Gastroesophageal sphincter (tissue), 4 donors: ENCODE results near the gene PA2G4. TPM values are rescaled to one million over a fixed set of nuclear protein-coding genes. Genes with fewer than 3 reads are reported as not detected.

Experiments
- ATAC-seq: fragments of 150-250 bp; one replicate; pipeline ENCODE4 v1.9.1; 2016; ENCODE audit warnings: mild to moderate bottlenecking, moderate library complexity
- H3K27ac ChIP-seq, 4 donors: fragments of 200-600 bp; sonication (generic) in 3 of 4; 1 replicate in 3 of 4; 2 replicates in 1 of 4; pipeline ENCODE4 v1.5.1; 2016 to 2019
- H3K27me3 ChIP-seq: fragments of 200-600 bp; sonication (generic); one replicate; pipeline ENCODE4 v1.5.1; 2019
- H3K36me3 ChIP-seq, 2 donors: fragments of 200-600 bp; sonication (generic); one replicate each; pipeline ENCODE4 v1.5.1; 2019; ENCODE audit warnings: control low read depth in 1 of 2
- H3K4me1 ChIP-seq, 3 donors: fragments of 200-600 bp; sonication (generic); 1 replicate in 2 of 3; 2 replicates in 1 of 3; pipeline ENCODE4 v1.5.1; 2016 to 2019; ENCODE audit warnings: control low read depth in 2 of 3
- H3K4me3 ChIP-seq, 2 donors: fragments of 200-600 bp; sonication (generic); one replicate each; pipeline ENCODE4 v1.5.1; 2019; ENCODE audit warnings: mild to moderate bottlenecking in 1 of 2, moderate library complexity in 1 of 2
- H3K9me3 ChIP-seq, 3 donors: fragments of 200-600 bp; sonication (generic); one replicate each; pipeline ENCODE4 v1.5.1; 2017 to 2019; ENCODE audit warnings: control low read depth in 2 of 3
- EP300 ChIP-seq: sonication (generic); formaldehyde crosslinking; IDR thresholded peaks from one replicate; pipeline ENCODE4 v1.6.1; 2017; ENCODE audit warnings: antibody characterized with exemption, mild to moderate bottlenecking
- POLR2A ChIP-seq, 2 donors: fragments of 450-650 bp; IDR thresholded peaks; one replicate each; pipeline ENCODE4 v1.6.1; 2017; ENCODE audit warnings: antibody characterized with exemption in 2 of 2, mild to moderate bottlenecking in 2 of 2, moderate library complexity in 1 of 2
- POLR2AphosphoS5 ChIP-seq: sonication (generic); formaldehyde crosslinking; IDR thresholded peaks from one replicate; pipeline ENCODE4 v1.6.1; 2017; ENCODE audit warnings: antibody characterized with exemption
- WGBS, 2 donors: methylation state at CpG; one replicate each; pipeline ENCODE4 v1.1.5; 2018; ENCODE audit warnings: low coverage in 1 of 2; 5-methylcytosine and 5-hydroxymethylcytosine counted together
- total RNA-seq, 4 donors: library from RNA; depleted of rRNA; stranded (reverse); fragments of >200 nt; gene quantifications; one replicate each; pipeline ENCODE4 v1.1.0, GENCODE V29; 2016
- TF ChIP-seq, protein P1 (sequence below), 4 experiments: fragments of 200-600 bp in 2 of 4; fragments of 450-650 bp in 2 of 4; sonication (generic) in 1 of 4; IDR thresholded peaks; one replicate each; pipeline ENCODE4 v1.5.1; 2017 to 2019; ENCODE audit warnings: antibody characterized with exemption in 4 of 4, mild to moderate bottlenecking in 2 of 4, moderate library complexity in 2 of 4

The PA2G4 gene
- total RNA-seq, 4 donors from 2014 or later, result 99.4 to 115 (median 110) TPM

DNA sequence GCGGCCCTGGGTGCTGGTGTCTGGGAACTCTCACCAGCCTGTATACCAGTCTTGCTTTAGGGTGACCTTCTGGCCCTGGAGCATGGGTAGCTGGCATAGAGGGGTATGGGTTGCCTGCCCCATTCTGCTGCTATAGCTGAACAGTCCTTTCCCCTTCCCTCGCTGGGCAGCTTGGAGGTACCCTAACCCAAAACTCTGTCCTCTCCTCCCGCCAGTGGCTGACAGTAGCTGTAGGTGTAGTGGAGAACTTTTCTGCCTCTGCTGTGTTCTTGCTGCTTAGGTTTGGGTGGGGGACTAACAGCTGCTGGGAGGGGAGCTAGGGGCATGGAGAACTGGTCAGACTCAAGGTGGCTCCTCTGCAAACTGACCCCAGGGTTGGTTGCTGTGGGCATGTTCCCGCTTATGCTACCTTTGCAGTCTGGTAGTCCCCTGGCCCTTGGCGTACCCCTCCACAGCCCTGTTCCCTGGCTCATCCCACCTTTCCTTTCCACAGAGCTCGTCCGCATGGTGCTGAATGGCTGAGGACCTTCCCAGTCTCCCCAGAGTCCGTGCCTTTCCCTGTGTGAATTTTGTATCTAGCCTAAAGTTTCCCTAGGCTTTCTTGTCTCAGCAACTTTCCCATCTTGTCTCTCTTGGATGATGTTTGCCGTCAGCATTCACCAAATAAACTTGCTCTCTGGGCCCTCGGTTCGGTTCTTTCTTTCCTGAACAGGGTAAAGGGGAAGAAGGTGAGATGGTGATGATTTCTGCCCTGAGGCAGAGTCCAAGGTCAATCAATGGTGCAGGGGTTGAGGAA, 56.7 kb downstream of the PA2G4 start:
- ATAC-seq, result no peak
- H3K36me3 ChIP-seq, result peaks cover 0 to 67% of the 10 kb centered on the region in 2 donors
- H3K27me3 ChIP-seq, result no peaks in the 10 kb centered on the region
- WGBS, 2 donors, result 31 to 33% methylated on average over 8 to 10 of the region's 11 CpGs
- peak overlapping the region; percentile 71 to 82 for H3K4me3 ChIP-seq
- TF ChIP-seq, protein P1, sequence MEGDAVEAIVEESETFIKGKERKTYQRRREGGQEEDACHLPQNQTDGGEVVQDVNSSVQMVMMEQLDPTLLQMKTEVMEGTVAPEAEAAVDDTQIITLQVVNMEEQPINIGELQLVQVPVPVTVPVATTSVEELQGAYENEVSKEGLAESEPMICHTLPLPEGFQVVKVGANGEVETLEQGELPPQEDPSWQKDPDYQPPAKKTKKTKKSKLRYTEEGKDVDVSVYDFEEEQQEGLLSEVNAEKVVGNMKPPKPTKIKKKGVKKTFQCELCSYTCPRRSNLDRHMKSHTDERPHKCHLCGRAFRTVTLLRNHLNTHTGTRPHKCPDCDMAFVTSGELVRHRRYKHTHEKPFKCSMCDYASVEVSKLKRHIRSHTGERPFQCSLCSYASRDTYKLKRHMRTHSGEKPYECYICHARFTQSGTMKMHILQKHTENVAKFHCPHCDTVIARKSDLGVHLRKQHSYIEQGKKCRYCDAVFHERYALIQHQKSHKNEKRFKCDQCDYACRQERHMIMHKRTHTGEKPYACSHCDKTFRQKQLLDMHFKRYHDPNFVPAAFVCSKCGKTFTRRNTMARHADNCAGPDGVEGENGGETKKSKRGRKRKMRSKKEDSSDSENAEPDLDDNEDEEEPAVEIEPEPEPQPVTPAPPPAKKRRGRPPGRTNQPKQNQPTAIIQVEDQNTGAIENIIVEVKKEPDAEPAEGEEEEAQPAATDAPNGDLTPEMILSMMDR (IDR thresholded peaks at IDR 0.05), result no peak
- TF ChIP-seq POLR2AphosphoS5 (no peak), EP300 (no peak), POLR2A (IDR thresholded peaks at IDR 0.05) (peak in 1 of 2 donors; percentile 2)
- no peaks in the 10 kb centered on the region for H3K9me3 ChIP-seq
- peak overlapping the region; percentile 93 to 99 (median 98) for H3K27ac ChIP-seq
- peaks cover 0 to 76% (median 18%) of the 10 kb centered on the region in 3 donors for H3K4me1 ChIP-seq

DNA sequence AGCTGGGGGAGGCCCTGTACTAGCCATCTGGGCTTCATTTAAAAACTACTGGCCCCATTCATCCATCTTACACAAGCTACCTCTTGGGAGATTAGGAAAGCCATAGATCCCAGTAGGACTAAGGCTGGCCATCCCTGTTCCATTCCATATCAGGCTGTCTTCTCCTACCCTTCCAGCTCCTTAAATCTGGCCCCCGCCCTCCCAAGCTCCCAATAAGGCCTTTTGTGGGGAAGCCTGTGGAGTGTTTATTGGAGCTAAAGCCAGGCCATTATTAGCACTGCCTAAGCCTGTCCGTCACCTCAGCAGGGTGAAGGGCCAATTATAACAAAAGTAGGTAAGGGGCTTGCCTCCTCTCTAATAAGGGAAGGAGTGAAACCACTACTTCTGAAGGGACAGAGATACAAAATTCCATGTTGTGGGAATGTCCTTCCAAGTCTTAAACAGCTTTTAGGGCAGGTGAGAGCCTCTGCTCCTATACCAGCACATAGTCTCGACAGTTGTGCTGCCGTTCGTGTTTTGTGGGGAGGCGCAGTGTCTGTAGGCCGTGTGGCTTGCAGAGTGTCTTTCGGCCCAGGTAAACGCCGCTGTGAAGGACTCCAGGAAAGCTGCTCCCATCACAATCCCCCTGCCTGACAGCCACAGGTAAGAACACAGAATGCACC, 57.5 kb downstream of the PA2G4 start:
- Histone ChIP-seq H3K4me1 (peaks cover 0 to 69% (median 18%) of the 10 kb centered on the region in 3 donors), H3K27me3 (no peaks in the 10 kb centered on the region), H3K9me3 (no peaks in the 10 kb centered on the region), H3K36me3 (peaks cover 0 to 74% of the 10 kb centered on the region in 2 donors), H3K4me3 (peak overlapping the region; percentile 71 to 82), H3K27ac (peak overlapping the region; percentile 93 to 99 (median 98))
- peak; percentile 19 for TF ChIP-seq POLR2AphosphoS5
- TF ChIP-seq POLR2A (IDR thresholded peaks at IDR 0.05), result peak in 1 of 2 donors; percentile 5
- TF ChIP-seq EP300, result no peak
- TF ChIP-seq, protein P1 (IDR thresholded peaks at IDR 0.05), result no peak
- WGBS, 2 donors, result 57 to 58% methylated on average over 1 to 5 of the region's 10 CpGs
- ATAC-seq, result no peak

DNA sequence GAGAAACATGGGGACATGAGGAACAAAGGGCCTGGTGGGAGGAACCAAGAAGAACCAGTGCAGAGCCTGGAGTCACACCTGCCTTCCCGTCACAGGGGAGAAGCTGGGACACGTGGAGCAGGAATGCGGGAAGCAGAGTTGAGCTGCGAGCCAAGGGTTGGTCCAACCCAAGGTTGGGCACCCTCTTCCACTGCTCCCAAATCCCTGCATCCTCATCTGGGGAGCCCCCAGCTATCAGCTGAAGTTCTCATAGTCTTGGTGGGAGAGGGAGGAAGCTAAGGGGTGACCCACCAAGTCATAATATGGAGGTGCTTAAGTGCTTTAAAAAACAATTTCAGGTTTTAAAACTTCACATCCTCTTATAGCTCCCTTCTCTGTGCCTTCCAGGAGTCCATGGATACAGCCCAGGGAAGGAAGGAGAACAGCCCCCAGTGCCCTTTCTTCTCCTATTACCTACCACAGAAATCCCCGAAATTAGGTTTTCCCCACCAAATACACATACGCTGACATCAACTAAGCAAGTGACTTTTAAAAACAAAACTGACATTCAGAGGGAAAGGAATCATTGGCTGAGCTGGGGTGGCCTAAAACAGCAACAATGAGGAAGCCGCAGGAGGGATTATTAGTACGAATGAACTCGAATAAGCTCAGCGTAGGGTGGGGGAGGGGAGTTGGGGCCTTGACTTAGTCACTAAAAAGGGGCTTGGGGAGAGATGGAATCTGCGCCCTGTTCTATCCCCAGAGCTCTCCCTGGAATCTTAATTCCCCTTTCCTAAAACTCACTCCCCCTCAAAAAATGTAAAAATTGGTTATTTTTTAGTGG, 58.3 kb downstream of the PA2G4 start:
- Histone ChIP-seq H3K9me3 (no peaks in the 10 kb centered on the region), H3K4me1 (peaks cover 0 to 60% (median 18%) of the 10 kb centered on the region in 3 donors), H3K36me3 (peaks cover 0 to 83% of the 10 kb centered on the region in 2 donors), H3K27ac (peak overlapping the region; percentile 78 to 99 (median 94)), H3K27me3 (no peaks in the 10 kb centered on the region), H3K4me3 (no peak overlapping the region)
- WGBS, 2 donors, result 21 to 24% methylated on average over 7 to 11 of the region's 11 CpGs
- ATAC-seq, result no peak
- peak; percentile 64 for TF ChIP-seq POLR2AphosphoS5
- TF ChIP-seq, protein P1 (IDR thresholded peaks at IDR 0.05), result no peak
- TF ChIP-seq POLR2A (IDR thresholded peaks at IDR 0.05), result no peak
- no peak for TF ChIP-seq EP300

Other genes with a start within 250 kb of the PA2G4 start
- gene PYM1, start 176.7 kb upstream of the PA2G4 start, total RNA-seq, result 10 to 100 TPM; 20.8 to 30.2 (median 26.8) TPM
- gene DGKA, start 173.4 kb upstream of the PA2G4 start, total RNA-seq, result 10 to 100 TPM; 21.9 to 80.3 (median 37.4) TPM
- gene PMEL, start 138.5 kb upstream of the PA2G4 start, total RNA-seq, result 1 to 10 TPM in 1 of 4 donors, under 1 TPM in 2, not detected in 1; 0.20 to 4.7 (median 0.67) TPM
- 10 to 100 TPM; 22.1 to 54.4 (median 31.2) TPM for gene CDK2, start 137.7 kb upstream of the PA2G4 start, total RNA-seq
- 100 to 1,000 TPM; 113 to 169 (median 142) TPM for gene RAB5B, start 130.5 kb upstream of the PA2G4 start, total RNA-seq
- gene SUOX, start 107.3 kb upstream of the PA2G4 start, total RNA-seq, result 10 to 100 TPM; 17.3 to 30.7 (median 24.0) TPM
- 1 to 10 TPM; 5.1 to 7.3 (median 6.5) TPM for gene IKZF4, start 83.5 kb upstream of the PA2G4 start, total RNA-seq
- gene RPS26, start 62.6 kb upstream of the PA2G4 start, total RNA-seq, result 1,000 to 10,000 TPM in 2 of 4 donors, 100 to 1,000 TPM in 2; 295 to 1,263 (median 759) TPM
- gene ERBB3, start 24.4 kb upstream of the PA2G4 start, total RNA-seq, result 10 to 100 TPM; 17.3 to 41.1 (median 22.3) TPM
- gene RPL41, start 12.1 kb downstream of the PA2G4 start, total RNA-seq, result 1,000 to 10,000 TPM; 1,487 to 4,346 (median 2,874) TPM
- gene ZC3H10, start 13.7 kb downstream of the PA2G4 start, total RNA-seq, result 1 to 10 TPM; 5.0 to 7.4 (median 5.8) TPM
- gene ESYT1, start 23.7 kb downstream of the PA2G4 start, total RNA-seq, result 100 to 1,000 TPM; 128 to 234 (median 167) TPM
- gene MYL6B, start 48.0 kb downstream of the PA2G4 start, total RNA-seq, result 10 to 100 TPM; 14.3 to 57.9 (median 28.0) TPM
- gene MYL6, start 53.8 kb downstream of the PA2G4 start, total RNA-seq, result 1,000 to 10,000 TPM; 5,300 to 6,545 (median 5,874) TPM
- gene SMARCC2, start 84.9 kb downstream of the PA2G4 start, total RNA-seq, result 100 to 1,000 TPM in 1 of 4 donors, 10 to 100 TPM in 3; 76.5 to 109 (median 85.1) TPM
- 100 to 1,000 TPM in 2 of 4 donors, 10 to 100 TPM in 2; 63.7 to 119 (median 102) TPM for gene RNF41, start 117.4 kb downstream of the PA2G4 start, total RNA-seq
- 10 to 100 TPM; 23.7 to 34.7 (median 28.8) TPM for gene NABP2, start 119.8 kb downstream of the PA2G4 start, total RNA-seq
- gene SLC39A5, start 125.5 kb downstream of the PA2G4 start, total RNA-seq, result 1 to 10 TPM in 1 of 4 donors, not detected in 3; 1.7 TPM
- 10 to 100 TPM; 12.9 to 37.8 (median 15.6) TPM for gene ANKRD52, start 153.8 kb downstream of the PA2G4 start, total RNA-seq
- gene COQ10A, start 162.4 kb downstream of the PA2G4 start, total RNA-seq, result 10 to 100 TPM in 3 of 4 donors, 1 to 10 TPM in 1; 9.3 to 18.4 (median 12.5) TPM
- gene CS, start 195.8 kb downstream of the PA2G4 start, total RNA-seq, result 100 to 1,000 TPM; 102 to 174 (median 103) TPM
- gene CNPY2, start 211.4 kb downstream of the PA2G4 start, total RNA-seq, result 10 to 100 TPM; 55.7 to 82.0 (median 65.2) TPM
- gene PAN2, start 229.4 kb downstream of the PA2G4 start, total RNA-seq, result 10 to 100 TPM; 12.6 to 73.6 (median 30.3) TPM
- gene IL23A, start 234.3 kb downstream of the PA2G4 start, total RNA-seq, result not detected